Pancreas (tissue), 10 donors: ENCODE results near the gene C8B. TPM values are rescaled to one million over a fixed set of nuclear protein-coding genes. Genes with fewer than 3 reads are reported as not detected.

Source experiments
- ATAC-seq, 4 donors: fragments of 200-7000 bp; cut with Tn5 transposase; one replicate each; pipeline versions ENCODE4 v1.8.0 to v1.9.1; 2020; ENCODE audit warnings: mild to moderate bottlenecking in 4 of 4, moderate library complexity in 4 of 4
- DNase-seq, 6 donors: peaks; one replicate each; pipeline ENCODE4 v3.0.0-alpha.2; 2020
- FAIRE-seq: peaks from 2 replicates; lab custom pipeline; 2012; peaks lifted over from hg19 to GRCh38; lab: Jason Lieb, UNC
- H3K27ac ChIP-seq, 4 donors: fragments of 200-600 bp; sonication (generic); 1 replicate in 3 of 4; 2 replicates in 1 of 4; pipeline versions ENCODE4 v1.5.0 to v1.8.0; 2020
- H3K27me3 ChIP-seq, 4 donors: fragments of 200-600 bp; one replicate each; pipeline ENCODE4 v1.8.0; 2021
- H3K36me3 ChIP-seq, 3 donors: fragments of 200-600 bp; sonication (generic) in 1 of 3; one replicate each; pipeline versions ENCODE4 v1.5.0 to v1.8.0; 2020 to 2021
- H3K4me1 ChIP-seq, 3 donors: fragments of 200-600 bp; one replicate each; pipeline ENCODE4 v1.8.0; 2021
- H3K4me3 ChIP-seq, 4 donors: fragments of 200-600 bp; sonication (generic) in 2 of 4; one replicate each; pipeline versions ENCODE4 v1.5.0 to v1.8.0; 2020 to 2021
- H3K9me3 ChIP-seq, 4 donors: fragments of 200-600 bp; one replicate each; pipeline ENCODE4 v1.8.0; 2021
- CTCF ChIP-seq, 4 donors: fragments of 200-600 bp; sonication (generic) in 3 of 4; IDR thresholded peaks; one replicate each; pipeline versions ENCODE4 v1.5.0 to v1.8.0; 2021; ENCODE audit warnings: antibody characterized with exemption in 4 of 4
- WGBS, 2 donors: extraction: QIAGEN DNeasy Blood & Tissue Kit; methylation state at CpG; one replicate each; pipeline ENCODE4 v1.1.7; 2013; 5-methylcytosine and 5-hydroxymethylcytosine counted together
- intact Hi-C, 3 donors: fragments of 100-400 bp; cut with DNase I; formaldehyde crosslinking; loops; one replicate each; pipeline versions ENCODE4 v1.11.1 to v1.14.2; 2022
- polyA plus RNA-seq, 2 donors: library from polyadenylated mRNA; stranded (reverse); fragments of 200-250 nt; gene quantifications; one replicate each; pipeline ENCODE4 v1.2.3, GENCODE V29; 2013
- total RNA-seq, 6 donors: library from RNA; stranded (reverse); fragmentation: NEBNext Ultra II Directional in 4 of 6; extraction: Animal tissue kit (Norgen Biotek cat#: 25700) in 4 of 6; gene quantifications; one replicate each; pipeline versions ENCODE4 v1.2.1 to v1.2.4, GENCODE V29; 2021 to 2023
- donor health status: healthy with polysubstance abuse.
- donor health status: DM: no; HTN: no; CAD: no; lungs with moderate emphysema.
- donor health status: DM: no; HTN: no; CAD: no.
- donor health status: control.
- donor health status: control.
- donor health status: Bipolar disorder and iron deficiency.
- donor health status: DM: yes; HTN: yes; CAD: no.
- donor health status: DM: no; HTN: no; CAD: no.
- donor health status: DM: no; HTN: no; CAD: no.
- donor health status: DM: yes; HTN: yes; CAD: no.

The C8B gene
- total and polyA plus RNA-seq, 8 donors, result 0.05 to 0.28 (median 0.18) TPM; not detected in 4

- 80% methylated on average over 3 of the region's 3 CpGs for WGBS, 2 donors
- no peak for FAIRE-seq
- no peak for ATAC-seq
- no peaks in the 10 kb centered on the region for H3K36me3 ChIP-seq
- H3K27ac ChIP-seq, result no peak overlapping the region
- no peak for TF ChIP-seq CTCF (IDR thresholded peaks at IDR 0.05)
- H3K27me3 ChIP-seq, result no peaks in the 10 kb centered on the region
- DNase-seq, result no peak
- H3K4me3 ChIP-seq, result no peak overlapping the region
- H3K9me3 ChIP-seq, result no peaks in the 10 kb centered on the region
- H3K4me1 ChIP-seq, result no peaks in the 10 kb centered on the region
- intact Hi-C loops, result no loop called here
Measured at GRCh38 chr1:56931686-56932085, 34.1 kb downstream of the C8B start.

GRCh38 chr1:56931211-56931610 is 34.6 kb downstream of the C8B start:
- Histone ChIP-seq H3K9me3 (no peaks in the 10 kb centered on the region), H3K36me3 (no peaks in the 10 kb centered on the region), H3K4me3 (no peak overlapping the region), H3K27me3 (no peaks in the 10 kb centered on the region), H3K4me1 (no peaks in the 10 kb centered on the region), H3K27ac (no peak overlapping the region)
- FAIRE-seq (no peak), ATAC-seq (no peak), DNase-seq (no peak)
- intact Hi-C loops, result no loop called here
- 62 to 76% methylated on average over 3 of the region's 3 CpGs for WGBS, 2 donors
- no peak for TF ChIP-seq CTCF (IDR thresholded peaks at IDR 0.05)

- no peaks in the 10 kb centered on the region for H3K9me3 ChIP-seq
- no peaks in the 10 kb centered on the region for H3K27me3 ChIP-seq
- 73 to 80% methylated on average over 2 of the region's 2 CpGs for WGBS, 2 donors
- no peak overlapping the region for H3K27ac ChIP-seq
- H3K4me3 ChIP-seq, result no peak overlapping the region
- no peak for TF ChIP-seq CTCF (IDR thresholded peaks at IDR 0.05)
- intact Hi-C loops, result no loop called here
- H3K4me1 ChIP-seq, result no peaks in the 10 kb centered on the region
- ATAC-seq (no peak), DNase-seq (no peak), FAIRE-seq (no peak)
- no peaks in the 10 kb centered on the region for H3K36me3 ChIP-seq
Measured at GRCh38 chr1:56929492-56929891, 36.3 kb downstream of the C8B start.

- no peak for FAIRE-seq
- intact Hi-C loops, result no loop called here
Measured at GRCh38 chr1:56927986-56928385, 37.8 kb downstream of the C8B start.

More at GRCh38 chr1:56927986-56928385, 37.8 kb downstream of the C8B start:
- no peak for TF ChIP-seq CTCF (IDR thresholded peaks at IDR 0.05)
- Histone ChIP-seq H3K9me3 (no peaks in the 10 kb centered on the region), H3K4me1 (no peaks in the 10 kb centered on the region), H3K27me3 (no peaks in the 10 kb centered on the region), H3K4me3 (no peak overlapping the region), H3K27ac (no peak overlapping the region), H3K36me3 (no peaks in the 10 kb centered on the region)
- WGBS, 2 donors, result 90 to 96% methylated on average over 3 of the region's 3 CpGs
- ATAC-seq (no peak), DNase-seq (no peak)
